GM18907 (cell line): ENCODE results near the gene ACAD11.

Experiments
- ATAC-seq: cut with Tn5 transposase; IDR thresholded peaks from one replicate; pipeline ENCODE4 v1.9.1; 2021; ENCODE audit warnings: mild to moderate bottlenecking, moderate library complexity; ENCODE audit not compliant: unreplicated experiment

Gene ACAD11

GRCh38 chr3:132517311-132517710 lies 142.3 kb downstream of the ACAD11 start:
- ATAC-seq, result no peak

GRCh38 chr3:132513057-132513456 lies 146.6 kb downstream of the ACAD11 start:
- no peak for ATAC-seq

DNA sequence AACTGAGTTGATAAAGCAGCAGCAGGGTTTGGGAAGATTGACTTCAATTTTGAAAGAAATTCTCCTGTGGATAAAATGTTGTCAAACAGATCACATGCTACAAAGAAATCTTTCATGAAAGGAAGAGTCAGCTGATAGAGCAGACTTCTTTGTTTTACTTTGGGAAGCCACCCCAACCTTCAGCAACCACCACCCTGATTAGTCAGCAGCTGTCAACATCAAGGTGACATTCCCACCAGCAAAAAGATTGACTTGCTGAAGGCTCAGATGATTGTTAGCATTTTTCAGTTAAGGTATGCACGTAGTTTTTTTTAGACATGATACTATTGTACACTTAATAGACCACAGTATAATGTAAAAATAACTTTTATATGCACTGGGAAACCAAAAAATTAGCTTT lies 150.1 kb downstream of the ACAD11 start:
- ATAC-seq, result no peak

- ATAC-seq, result no peak
Measured at GRCh38 chr3:132509096-132509495, 150.5 kb downstream of the ACAD11 start.
